ENCODE data around the gene SF3B6.
"Not testable (repeated sequence)": the region's sequence is repeated elsewhere in the genome, so short reads cannot be mapped to it uniquely, and the experiment has no call there.

The SF3B6 gene

GRCh38 chr2:24111407-24111901 lies 35.3 kb upstream of the SF3B6 start:
- Histone ChIP-seq H3K4me1 (ENCODE audit: control insufficient read depth in 5 of 5, insufficient read depth in 5 of 5, low read length in 5 of 5) (peaks cover 0 to 5% (median 0%) of the 10 kb centered on the region in 5 donors), H3K9me3 (ENCODE audit: control insufficient read depth in 5 of 5, low read length in 5 of 5) (peaks cover 0 to 5% (median 3%) of the 10 kb centered on the region in 5 donors), H3K27me3 (ENCODE audit: control insufficient read depth in 5 of 5, insufficient read depth in 4 of 5, low read length in 5 of 5) (no peaks in the 10 kb centered on the region), H3K36me3 (ENCODE audit: control insufficient read depth in 5 of 5, insufficient read depth in 5 of 5, low read length in 5 of 5) (peaks cover 0 to 5% (median 0%) of the 10 kb centered on the region in 5 donors), H3K4me3 (ENCODE audit: low read depth in 1 of 5, low read length in 5 of 5) (no peak overlapping the region), H3K27ac (ENCODE audit: low read depth, low read length) (no peak overlapping the region), H3K9ac (ENCODE audit: low read length in 5 of 5) (no peak overlapping the region)

DNA sequence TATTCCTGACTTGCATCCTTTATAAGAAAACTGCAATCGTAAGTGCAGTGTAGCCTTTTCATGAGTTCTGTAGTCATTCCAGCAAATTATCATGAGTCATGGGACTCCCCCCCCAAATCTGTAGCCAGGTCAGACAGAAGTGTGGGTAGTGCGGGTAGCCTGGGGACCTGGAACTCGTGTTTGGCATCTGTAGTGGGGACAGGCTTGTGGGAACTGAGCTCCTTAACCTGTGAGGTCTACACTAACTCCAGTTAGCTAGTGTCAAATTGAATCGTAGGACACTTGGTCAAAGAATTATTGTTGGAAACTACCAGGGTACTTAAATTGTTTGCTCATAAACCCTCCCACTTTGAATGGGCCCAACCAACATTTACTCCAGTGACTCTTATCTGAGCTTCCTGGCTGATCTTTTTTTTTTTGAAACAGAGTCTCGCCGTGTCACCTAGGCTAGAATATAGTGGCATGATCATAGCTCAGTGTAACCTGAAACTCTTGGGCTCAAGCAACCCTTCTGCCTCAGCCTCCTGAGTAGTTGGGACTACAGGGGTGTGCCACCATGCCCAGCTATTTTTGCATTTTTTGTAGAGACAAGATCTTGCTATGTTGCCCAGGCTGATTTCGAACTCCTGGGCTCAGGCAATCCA lies 34.7 kb upstream of the SF3B6 start:
- H3K36me3 ChIP-seq (ENCODE audit: control insufficient read depth in 5 of 5, insufficient read depth in 5 of 5, low read length in 5 of 5), result peaks cover 0 to 5% (median 0%) of the 10 kb centered on the region in 5 donors
- peaks cover 0 to 5% (median 0%) of the 10 kb centered on the region in 5 donors for H3K4me1 ChIP-seq (ENCODE audit: control insufficient read depth in 5 of 5, insufficient read depth in 5 of 5, low read length in 5 of 5)
- no peak overlapping the region for H3K9ac ChIP-seq (ENCODE audit: low read length in 5 of 5)
- H3K4me3 ChIP-seq (ENCODE audit: low read depth in 1 of 5, low read length in 5 of 5), result no peak overlapping the region
- no peaks in the 10 kb centered on the region for H3K27me3 ChIP-seq (ENCODE audit: control insufficient read depth in 5 of 5, insufficient read depth in 4 of 5, low read length in 5 of 5)
- no peak overlapping the region for H3K27ac ChIP-seq (ENCODE audit: low read depth, low read length)
- peaks cover 0 to 5% (median 3%) of the 10 kb centered on the region in 5 donors for H3K9me3 ChIP-seq (ENCODE audit: control insufficient read depth in 5 of 5, low read length in 5 of 5)

DNA sequence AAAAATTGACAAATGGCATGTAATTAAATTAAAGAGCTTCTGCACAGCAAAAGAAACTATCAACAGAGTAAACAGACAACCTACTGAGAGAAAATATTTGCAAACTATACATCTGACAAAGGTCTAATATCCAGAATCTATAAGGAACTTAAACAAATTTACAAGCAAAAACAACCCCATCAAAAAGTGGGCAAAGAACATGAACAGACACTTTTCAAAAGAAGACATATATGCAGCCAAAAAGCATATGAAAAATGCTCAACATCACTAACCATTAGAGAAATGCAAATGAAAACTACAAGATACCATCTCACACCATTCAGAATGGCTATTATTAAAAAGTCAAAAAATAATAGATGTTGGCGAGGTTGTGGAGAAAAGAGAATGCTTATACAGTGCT lies 33.3 kb upstream of the SF3B6 start:
- H3K4me3 ChIP-seq (ENCODE audit: low read depth in 1 of 5, low read length in 5 of 5); H3K27ac ChIP-seq (ENCODE audit: low read depth, low read length); H3K9ac ChIP-seq (ENCODE audit: low read length in 5 of 5); H3K9me3 ChIP-seq (ENCODE audit: control insufficient read depth in 5 of 5, low read length in 5 of 5); H3K27me3 ChIP-seq (ENCODE audit: control insufficient read depth in 5 of 5, insufficient read depth in 4 of 5, low read length in 5 of 5); H3K4me1 ChIP-seq (ENCODE audit: control insufficient read depth in 5 of 5, insufficient read depth in 5 of 5, low read length in 5 of 5); H3K36me3 ChIP-seq (ENCODE audit: control insufficient read depth in 5 of 5, insufficient read depth in 5 of 5, low read length in 5 of 5): not testable (repeated sequence)

- no peaks in the 10 kb centered on the region for H3K27me3 ChIP-seq (ENCODE audit: control insufficient read depth in 5 of 5, insufficient read depth in 4 of 5, low read length in 5 of 5)
- no peak overlapping the region for H3K27ac ChIP-seq (ENCODE audit: low read depth, low read length)
- H3K4me3 ChIP-seq (ENCODE audit: low read depth in 1 of 5, low read length in 5 of 5), result no peak overlapping the region
- H3K9ac ChIP-seq (ENCODE audit: low read length in 5 of 5), result no peak overlapping the region
- peaks cover 0 to 16% (median 9%) of the 10 kb centered on the region in 5 donors for H3K36me3 ChIP-seq (ENCODE audit: control insufficient read depth in 5 of 5, insufficient read depth in 5 of 5, low read length in 5 of 5)
- H3K9me3 ChIP-seq (ENCODE audit: control insufficient read depth in 5 of 5, low read length in 5 of 5), result peaks cover 0 to 3% (median 0%) of the 10 kb centered on the region in 5 donors
- peaks cover 0 to 5% (median 0%) of the 10 kb centered on the region in 5 donors for H3K4me1 ChIP-seq (ENCODE audit: control insufficient read depth in 5 of 5, insufficient read depth in 5 of 5, low read length in 5 of 5)
Measured at GRCh38 chr2:24107336-24107735, 31.2 kb upstream of the SF3B6 start.

GRCh38 chr2:24106786-24107185 lies 30.7 kb upstream of the SF3B6 start:
- H3K36me3 ChIP-seq (ENCODE audit: control insufficient read depth in 5 of 5, insufficient read depth in 5 of 5, low read length in 5 of 5), result peaks cover 0 to 18% (median 9%) of the 10 kb centered on the region in 5 donors
- H3K9me3 ChIP-seq (ENCODE audit: control insufficient read depth in 5 of 5, low read length in 5 of 5), result peaks cover 0 to 3% (median 0%) of the 10 kb centered on the region in 5 donors
- H3K4me1 ChIP-seq (ENCODE audit: control insufficient read depth in 5 of 5, insufficient read depth in 5 of 5, low read length in 5 of 5), result peaks cover 0 to 5% (median 0%) of the 10 kb centered on the region in 5 donors
- H3K27me3 ChIP-seq (ENCODE audit: control insufficient read depth in 5 of 5, insufficient read depth in 4 of 5, low read length in 5 of 5), result no peaks in the 10 kb centered on the region
- H3K27ac ChIP-seq (ENCODE audit: low read depth, low read length), result no peak overlapping the region
- H3K4me3 ChIP-seq (ENCODE audit: low read depth in 1 of 5, low read length in 5 of 5), result no peak overlapping the region
- no peak overlapping the region for H3K9ac ChIP-seq (ENCODE audit: low read length in 5 of 5)

- peaks cover 0 to 5% (median 0%) of the 10 kb centered on the region in 5 donors for H3K4me1 ChIP-seq (ENCODE audit: control insufficient read depth in 5 of 5, insufficient read depth in 5 of 5, low read length in 5 of 5)
- H3K36me3 ChIP-seq (ENCODE audit: control insufficient read depth in 5 of 5, insufficient read depth in 5 of 5, low read length in 5 of 5), result peaks cover 0 to 18% (median 9%) of the 10 kb centered on the region in 5 donors
- H3K27ac ChIP-seq (ENCODE audit: low read depth, low read length), result no peak overlapping the region
- H3K27me3 ChIP-seq (ENCODE audit: control insufficient read depth in 5 of 5, insufficient read depth in 4 of 5, low read length in 5 of 5), result no peaks in the 10 kb centered on the region
- peaks cover 0 to 3% (median 0%) of the 10 kb centered on the region in 5 donors for H3K9me3 ChIP-seq (ENCODE audit: control insufficient read depth in 5 of 5, low read length in 5 of 5)
- H3K9ac ChIP-seq (ENCODE audit: low read length in 5 of 5), result no peak overlapping the region
- no peak overlapping the region for H3K4me3 ChIP-seq (ENCODE audit: low read depth in 1 of 5, low read length in 5 of 5)
Measured at GRCh38 chr2:24105816-24106215, 29.7 kb upstream of the SF3B6 start.

GRCh38 chr2:24104906-24105305 lies 28.8 kb upstream of the SF3B6 start:
- peaks cover 0 to 3% (median 0%) of the 10 kb centered on the region in 5 donors for H3K9me3 ChIP-seq (ENCODE audit: control insufficient read depth in 5 of 5, low read length in 5 of 5)
- no peak overlapping the region for H3K9ac ChIP-seq (ENCODE audit: low read length in 5 of 5)
- H3K27ac ChIP-seq (ENCODE audit: low read depth, low read length), result no peak overlapping the region

DNA sequence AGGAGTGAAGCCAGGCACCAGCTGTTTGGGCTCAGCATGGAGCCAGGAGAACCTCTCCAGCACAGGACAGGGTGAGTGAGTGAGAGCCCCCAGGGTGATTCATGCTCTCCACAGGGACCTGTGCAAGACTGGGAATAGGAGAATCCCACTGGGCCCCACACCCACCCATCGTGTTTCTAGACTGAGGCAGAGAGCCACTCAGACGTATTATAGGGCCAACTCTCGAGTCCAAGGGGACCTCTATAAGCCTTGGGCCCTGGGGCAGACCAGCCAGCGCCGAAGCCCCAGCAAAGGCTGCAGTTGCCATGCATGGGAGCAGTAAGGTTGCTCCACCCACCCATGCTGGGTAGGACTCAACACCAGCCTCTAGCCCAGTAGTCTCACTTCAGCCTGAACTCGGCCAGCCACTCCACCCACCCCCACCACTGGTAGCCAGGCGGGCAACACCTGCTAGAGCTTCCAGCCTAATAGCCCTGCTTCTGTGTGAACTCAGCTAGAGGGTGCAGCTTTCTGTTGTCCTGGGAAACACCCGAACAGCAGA lies 28.1 kb upstream of the SF3B6 start:
- Histone ChIP-seq H3K27me3 (ENCODE audit: control insufficient read depth in 5 of 5, insufficient read depth in 4 of 5, low read length in 5 of 5) (no peaks in the 10 kb centered on the region), H3K4me3 (ENCODE audit: low read depth in 1 of 5, low read length in 5 of 5) (no peak overlapping the region), H3K36me3 (ENCODE audit: control insufficient read depth in 5 of 5, insufficient read depth in 5 of 5, low read length in 5 of 5) (peaks cover 0 to 18% (median 9%) of the 10 kb centered on the region in 5 donors), H3K27ac (ENCODE audit: low read depth, low read length) (no peak overlapping the region), H3K9me3 (ENCODE audit: control insufficient read depth in 5 of 5, low read length in 5 of 5) (peaks cover 0 to 3% (median 0%) of the 10 kb centered on the region in 5 donors), H3K9ac (ENCODE audit: low read length in 5 of 5) (no peak overlapping the region), H3K4me1 (ENCODE audit: control insufficient read depth in 5 of 5, insufficient read depth in 5 of 5, low read length in 5 of 5) (peaks cover 0 to 5% (median 0%) of the 10 kb centered on the region in 5 donors)

More at GRCh38 chr2:24104906-24105305, 28.8 kb upstream of the SF3B6 start:
- H3K4me1 ChIP-seq (ENCODE audit: control insufficient read depth in 5 of 5, insufficient read depth in 5 of 5, low read length in 5 of 5), result peaks cover 0 to 5% (median 0%) of the 10 kb centered on the region in 5 donors
- no peaks in the 10 kb centered on the region for H3K27me3 ChIP-seq (ENCODE audit: control insufficient read depth in 5 of 5, insufficient read depth in 4 of 5, low read length in 5 of 5)
- H3K4me3 ChIP-seq (ENCODE audit: low read depth in 1 of 5, low read length in 5 of 5), result no peak overlapping the region
- peaks cover 0 to 18% (median 9%) of the 10 kb centered on the region in 5 donors for H3K36me3 ChIP-seq (ENCODE audit: control insufficient read depth in 5 of 5, insufficient read depth in 5 of 5, low read length in 5 of 5)

DNA sequence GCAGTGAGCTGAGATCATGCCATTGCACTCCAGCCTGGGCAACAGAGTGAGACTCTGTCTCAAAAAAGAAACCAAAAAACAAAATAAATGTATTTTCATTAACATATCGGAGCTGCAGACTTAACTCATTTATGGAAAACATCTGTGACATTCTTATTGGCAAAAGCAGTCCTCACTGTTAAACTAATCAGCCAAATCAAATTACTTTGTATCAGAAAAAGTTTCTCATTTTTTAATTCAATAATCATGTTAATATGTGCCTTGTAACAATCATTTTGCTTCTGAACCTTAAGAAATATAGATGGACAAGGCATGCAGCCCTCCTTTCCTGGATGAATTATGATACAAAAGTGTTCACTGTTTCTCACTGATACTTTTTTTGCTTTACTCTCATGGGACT lies 26.6 kb upstream of the SF3B6 start:
- Histone ChIP-seq H3K9ac (ENCODE audit: low read length in 5 of 5) (no peak overlapping the region), H3K9me3 (ENCODE audit: control insufficient read depth in 5 of 5, low read length in 5 of 5) (peaks cover 0 to 3% (median 0%) of the 10 kb centered on the region in 5 donors), H3K4me3 (ENCODE audit: low read depth in 1 of 5, low read length in 5 of 5) (no peak overlapping the region), H3K27me3 (ENCODE audit: control insufficient read depth in 5 of 5, insufficient read depth in 4 of 5, low read length in 5 of 5) (no peaks in the 10 kb centered on the region), H3K27ac (ENCODE audit: low read depth, low read length) (no peak overlapping the region), H3K36me3 (ENCODE audit: control insufficient read depth in 5 of 5, insufficient read depth in 5 of 5, low read length in 5 of 5) (peaks cover 0 to 18% (median 9%) of the 10 kb centered on the region in 5 donors), H3K4me1 (ENCODE audit: control insufficient read depth in 5 of 5, insufficient read depth in 5 of 5, low read length in 5 of 5) (peaks cover 0 to 5% (median 0%) of the 10 kb centered on the region in 5 donors)

GRCh38 chr2:24101992-24102391 lies 25.9 kb upstream of the SF3B6 start:
- Histone ChIP-seq H3K9me3 (ENCODE audit: control insufficient read depth in 5 of 5, low read length in 5 of 5) (peaks cover 0 to 3% (median 0%) of the 10 kb centered on the region in 5 donors), H3K4me1 (ENCODE audit: control insufficient read depth in 5 of 5, insufficient read depth in 5 of 5, low read length in 5 of 5) (peaks cover 0 to 5% (median 0%) of the 10 kb centered on the region in 5 donors), H3K27ac (ENCODE audit: low read depth, low read length) (no peak overlapping the region), H3K9ac (ENCODE audit: low read length in 5 of 5) (no peak overlapping the region), H3K36me3 (ENCODE audit: control insufficient read depth in 5 of 5, insufficient read depth in 5 of 5, low read length in 5 of 5) (peaks cover 0 to 18% (median 9%) of the 10 kb centered on the region in 5 donors), H3K27me3 (ENCODE audit: control insufficient read depth in 5 of 5, insufficient read depth in 4 of 5, low read length in 5 of 5) (no peaks in the 10 kb centered on the region), H3K4me3 (ENCODE audit: low read depth in 1 of 5, low read length in 5 of 5) (no peak overlapping the region)
